ENCODE data around the gene ST6GAL1.
"Not testable (repeated sequence)": the region's sequence is repeated elsewhere in the genome, so short reads cannot be mapped to it uniquely, and the experiment has no call there.

The ST6GAL1 gene

GRCh38 chr3:186930143-186930640 is at the start of gene ST6GAL1:
ST6GAL1 (plus strand) TSS chr3:186930526; CDS start chr3:187042704, 112,178 bp downstream.
- DNase-seq: peak; percentile 65

GRCh38 chr3:186882150-186882524 is 48.2 kb upstream of the ST6GAL1 start:
- DNase-seq: no peak

- DNase-seq: peak; percentile 78
These were observed 47.2 kb upstream of the ST6GAL1 start for GRCh38 chr3:186882881-186883685.

- peak; percentile 27 for DNase-seq
These were observed 46.7 kb upstream of the ST6GAL1 start for GRCh38 chr3:186883686-186884058.

- not testable (repeated sequence) for DNase-seq
These were observed 45.5 kb upstream of the ST6GAL1 start for GRCh38 chr3:186884868-186885267.

- no peak for DNase-seq
These were observed 43.9 kb upstream of the ST6GAL1 start for GRCh38 chr3:186886202-186886981.

GRCh38 chr3:186887507-186887938 is 42.8 kb upstream of the ST6GAL1 start:
- not testable (repeated sequence) for DNase-seq

- no peak for DNase-seq
These were observed 41.8 kb upstream of the ST6GAL1 start for GRCh38 chr3:186888569-186888968.

- DNase-seq: not testable (repeated sequence)
These were observed 40.6 kb upstream of the ST6GAL1 start for GRCh38 chr3:186889698-186890097.

- DNase-seq: no peak
These were observed 39.4 kb upstream of the ST6GAL1 start for GRCh38 chr3:186890911-186891310.

GRCh38 chr3:186893071-186893470 is 37.3 kb upstream of the ST6GAL1 start:
- DNase-seq: not testable (repeated sequence)

- DNase-seq: no peak
These were observed 34.9 kb upstream of the ST6GAL1 start for GRCh38 chr3:186895406-186895805.

GRCh38 chr3:186896006-186896405 is 34.3 kb upstream of the ST6GAL1 start:
- no peak for DNase-seq

GRCh38 chr3:186896875-186897274 is 33.5 kb upstream of the ST6GAL1 start:
- DNase-seq: no peak

- DNase-seq: peak; percentile 37
These were observed 29.1 kb upstream of the ST6GAL1 start for GRCh38 chr3:186901135-186901734.

- no peak for DNase-seq
These were observed 28.2 kb upstream of the ST6GAL1 start for GRCh38 chr3:186902154-186902553.

GRCh38 chr3:186902713-186903112 is 27.6 kb upstream of the ST6GAL1 start:
- no peak for DNase-seq

- DNase-seq: not testable (repeated sequence)
These were observed 26.6 kb upstream of the ST6GAL1 start for GRCh38 chr3:186903676-186904075.

GRCh38 chr3:186907075-186907474 is 23.3 kb upstream of the ST6GAL1 start:
- DNase-seq: not testable (repeated sequence)

GRCh38 chr3:186909078-186909853 is 21.1 kb upstream of the ST6GAL1 start:
- DNase-seq: peak; percentile 90

- DNase-seq: no peak
These were observed 14.2 kb upstream of the ST6GAL1 start for GRCh38 chr3:186915806-186916796.
